GM12891 (cell line): ENCODE data around the gene FMO4.

Source experiments
- PAX5 ChIP-seq: IDR thresholded peaks from 2 replicates; pipeline ENCODE4 v1.6.1; 2011; ENCODE audit warnings: low read length, moderate library complexity, mild to moderate bottlenecking; ENCODE audit not compliant: insufficient read depth, severe bottlenecking
- POLR2A ChIP-seq: IDR thresholded peaks from 2 replicates; pipeline ENCODE4 v1.6.1; 2011; ENCODE audit warnings: low read depth, low read length, control low read depth
- POLR2AphosphoS5 ChIP-seq: IDR thresholded peaks from 2 replicates; pipeline ENCODE4 v1.6.1; 2011; ENCODE audit warnings: low read depth, low read length, control low read depth

DNA sequence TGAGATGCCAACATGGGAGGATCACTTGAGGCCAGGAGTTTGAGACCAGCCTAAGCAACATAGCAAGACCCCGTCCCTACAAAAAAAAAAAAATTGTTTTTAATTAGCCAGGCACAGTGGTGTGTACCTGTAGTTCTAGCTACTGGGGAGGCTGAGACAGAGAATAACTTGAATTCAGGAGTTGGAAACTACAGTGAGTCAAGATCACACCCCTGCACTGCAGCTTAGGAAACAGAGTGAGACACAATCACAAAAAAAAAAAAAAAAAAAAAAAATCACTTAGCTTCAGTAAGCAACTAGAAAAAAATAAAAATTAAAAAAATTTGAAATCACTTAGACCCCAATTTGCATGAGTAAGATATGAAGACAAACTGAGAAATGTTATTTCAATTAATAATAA lies 53.5 kb downstream of the FMO4 start:
- TF ChIP-seq POLR2AphosphoS5 (no peak), PAX5 (no peak), POLR2A (no peak)
